Suprapubic skin (tissue), 4 donors: ENCODE measurements around the gene GPANK1. TPM values are rescaled to one million over a fixed set of nuclear protein-coding genes. Genes with fewer than 3 reads are reported as not detected.

Experiments used
- DNase-seq, 2 donors: peaks; one replicate each; pipeline ENCODE4 v3.0.0-alpha.2; 2019; ENCODE audit warnings: low spot score in 2 of 2
- H3K27ac ChIP-seq: fragments of 200-600 bp; sonication (generic); one replicate; pipeline ENCODE4 v1.5.1; 2019
- H3K27me3 ChIP-seq: fragments of 200-600 bp; sonication (generic); one replicate; pipeline ENCODE4 v1.5.1; 2019
- H3K36me3 ChIP-seq: fragments of 200-600 bp; sonication (generic); one replicate; pipeline ENCODE4 v1.5.1; 2019
- H3K4me1 ChIP-seq: fragments of 200-600 bp; sonication (generic); one replicate; pipeline ENCODE4 v1.5.1; 2019
- H3K4me3 ChIP-seq: fragments of 200-600 bp; sonication (generic); one replicate; pipeline ENCODE4 v1.5.1; 2019; ENCODE audit warnings: mild to moderate bottlenecking
- H3K9me3 ChIP-seq: fragments of 200-600 bp; sonication (generic); one replicate; pipeline ENCODE4 v1.5.1; 2019
- EP300 ChIP-seq: sonication (generic); formaldehyde crosslinking; IDR thresholded peaks from one replicate; pipeline ENCODE4 v1.6.1; 2017; ENCODE audit warnings: antibody characterized with exemption
- POLR2A ChIP-seq, 2 donors: fragments of 450-650 bp; IDR thresholded peaks; one replicate each; pipeline ENCODE4 v1.6.1; 2017; ENCODE audit warnings: antibody characterized with exemption in 2 of 2, mild to moderate bottlenecking in 2 of 2, moderate library complexity in 2 of 2
- POLR2AphosphoS5 ChIP-seq, 3 donors: sonication (generic); formaldehyde crosslinking; IDR thresholded peaks; one replicate each; pipeline ENCODE4 v1.6.1; 2017; ENCODE audit warnings: antibody characterized with exemption in 3 of 3
- WGBS: methylation state at CpG from one replicate; pipeline ENCODE4 v1.1.5; 2018; 5-methylcytosine and 5-hydroxymethylcytosine counted together
- total RNA-seq, 4 donors: library from RNA; depleted of rRNA; stranded (reverse); fragments of >200 nt; gene quantifications; one replicate each; pipeline ENCODE4 v1.1.0, GENCODE V29; 2016
- TF ChIP-seq, protein P1 (sequence below), 2 donors: fragments of 200-600 bp in 1 of 2; fragments of 450-650 bp in 1 of 2; sonication (generic) in 1 of 2; IDR thresholded peaks; one replicate each; pipeline ENCODE4 v1.5.1; 2016 to 2019; ENCODE audit warnings: antibody characterized with exemption in 2 of 2, mild to moderate bottlenecking in 1 of 2, moderate library complexity in 1 of 2

The GPANK1 gene
- total RNA-seq, 4 donors from 2014 or later: 15.0 to 22.6 (median 20.1) TPM

DNA sequence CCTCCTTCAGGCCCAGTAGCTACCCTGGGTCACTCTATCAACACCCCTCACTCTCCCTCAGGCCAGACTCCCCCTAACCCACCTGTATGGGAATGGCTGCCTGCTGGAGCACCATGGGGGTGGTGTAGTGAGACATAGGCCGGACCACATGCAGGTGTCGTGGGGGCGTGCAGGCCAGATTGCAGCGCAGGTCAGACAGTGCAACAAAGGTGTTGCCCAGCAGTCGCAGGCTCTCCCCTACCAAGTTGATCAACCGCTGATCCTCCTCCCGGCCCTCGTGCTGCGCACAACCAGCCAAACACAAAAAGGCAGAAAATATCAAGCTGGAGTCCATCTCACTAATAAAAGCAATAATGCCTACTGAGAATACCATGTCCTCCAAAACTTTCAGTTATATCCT is 19.5 kb downstream of the GPANK1 start:
- H3K4me1 ChIP-seq: peaks cover under 1% of the 10 kb centered on the region
- TF ChIP-seq, protein P1, sequence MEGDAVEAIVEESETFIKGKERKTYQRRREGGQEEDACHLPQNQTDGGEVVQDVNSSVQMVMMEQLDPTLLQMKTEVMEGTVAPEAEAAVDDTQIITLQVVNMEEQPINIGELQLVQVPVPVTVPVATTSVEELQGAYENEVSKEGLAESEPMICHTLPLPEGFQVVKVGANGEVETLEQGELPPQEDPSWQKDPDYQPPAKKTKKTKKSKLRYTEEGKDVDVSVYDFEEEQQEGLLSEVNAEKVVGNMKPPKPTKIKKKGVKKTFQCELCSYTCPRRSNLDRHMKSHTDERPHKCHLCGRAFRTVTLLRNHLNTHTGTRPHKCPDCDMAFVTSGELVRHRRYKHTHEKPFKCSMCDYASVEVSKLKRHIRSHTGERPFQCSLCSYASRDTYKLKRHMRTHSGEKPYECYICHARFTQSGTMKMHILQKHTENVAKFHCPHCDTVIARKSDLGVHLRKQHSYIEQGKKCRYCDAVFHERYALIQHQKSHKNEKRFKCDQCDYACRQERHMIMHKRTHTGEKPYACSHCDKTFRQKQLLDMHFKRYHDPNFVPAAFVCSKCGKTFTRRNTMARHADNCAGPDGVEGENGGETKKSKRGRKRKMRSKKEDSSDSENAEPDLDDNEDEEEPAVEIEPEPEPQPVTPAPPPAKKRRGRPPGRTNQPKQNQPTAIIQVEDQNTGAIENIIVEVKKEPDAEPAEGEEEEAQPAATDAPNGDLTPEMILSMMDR (IDR thresholded peaks at IDR 0.05): no peak
- no peak for TF ChIP-seq POLR2AphosphoS5 (IDR thresholded peaks at IDR 0.05)
- TF ChIP-seq POLR2A (IDR thresholded peaks at IDR 0.05): no peak
- no peak for TF ChIP-seq EP300
- no peak overlapping the region for H3K4me3 ChIP-seq
- H3K27ac ChIP-seq: no peak overlapping the region
- DNase-seq: no peak
- H3K27me3 ChIP-seq: no peaks in the 10 kb centered on the region
- no peaks in the 10 kb centered on the region for H3K9me3 ChIP-seq
- 92% methylated on average over 9 of the region's 9 CpGs for WGBS
- peaks cover 91% of the 10 kb centered on the region for H3K36me3 ChIP-seq

DNA sequence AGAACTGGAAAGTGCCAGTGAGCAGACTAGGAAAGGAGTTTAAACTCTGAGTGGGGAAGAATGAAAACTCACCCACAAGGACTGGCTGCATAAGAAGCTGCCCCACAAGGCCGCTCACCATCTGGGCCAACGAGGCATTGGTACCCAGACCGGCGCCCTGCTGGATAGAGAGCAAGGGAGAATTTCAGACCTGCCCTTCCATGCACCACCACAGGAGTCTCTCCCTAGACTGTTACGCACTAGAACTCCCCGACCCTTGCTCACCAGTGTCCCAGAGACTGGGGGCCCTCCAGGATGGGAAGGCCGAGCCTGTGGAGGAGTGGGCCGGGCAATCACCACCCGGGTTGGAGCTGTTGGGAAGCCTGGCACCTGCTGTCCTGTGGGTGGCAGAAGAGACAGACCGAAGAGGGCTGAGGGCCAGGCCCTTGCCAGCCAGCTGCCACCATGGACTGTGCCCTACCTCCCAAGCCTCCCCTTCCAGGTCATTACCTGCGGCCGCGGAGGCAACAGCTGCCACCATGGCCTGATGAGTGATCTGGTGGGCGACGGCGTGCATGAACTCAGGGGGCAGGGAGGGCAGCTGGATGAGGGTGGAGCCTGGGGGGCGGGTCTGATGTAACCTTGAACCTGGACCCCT is 20.9 kb downstream of the GPANK1 start:
- no peak for DNase-seq
- peaks cover 98% of the 10 kb centered on the region for H3K36me3 ChIP-seq
- H3K4me3 ChIP-seq: no peak overlapping the region
- TF ChIP-seq, protein P1 (IDR thresholded peaks at IDR 0.05): no peak
- TF ChIP-seq POLR2AphosphoS5 (IDR thresholded peaks at IDR 0.05): no peak
- TF ChIP-seq EP300: no peak
- no peak for TF ChIP-seq POLR2A (IDR thresholded peaks at IDR 0.05)
- no peak overlapping the region for H3K27ac ChIP-seq
- no peaks in the 10 kb centered on the region for H3K27me3 ChIP-seq
- H3K4me1 ChIP-seq: no peaks in the 10 kb centered on the region
- WGBS: 86% methylated on average over 10 of the region's 17 CpGs
- no peaks in the 10 kb centered on the region for H3K9me3 ChIP-seq

DNA sequence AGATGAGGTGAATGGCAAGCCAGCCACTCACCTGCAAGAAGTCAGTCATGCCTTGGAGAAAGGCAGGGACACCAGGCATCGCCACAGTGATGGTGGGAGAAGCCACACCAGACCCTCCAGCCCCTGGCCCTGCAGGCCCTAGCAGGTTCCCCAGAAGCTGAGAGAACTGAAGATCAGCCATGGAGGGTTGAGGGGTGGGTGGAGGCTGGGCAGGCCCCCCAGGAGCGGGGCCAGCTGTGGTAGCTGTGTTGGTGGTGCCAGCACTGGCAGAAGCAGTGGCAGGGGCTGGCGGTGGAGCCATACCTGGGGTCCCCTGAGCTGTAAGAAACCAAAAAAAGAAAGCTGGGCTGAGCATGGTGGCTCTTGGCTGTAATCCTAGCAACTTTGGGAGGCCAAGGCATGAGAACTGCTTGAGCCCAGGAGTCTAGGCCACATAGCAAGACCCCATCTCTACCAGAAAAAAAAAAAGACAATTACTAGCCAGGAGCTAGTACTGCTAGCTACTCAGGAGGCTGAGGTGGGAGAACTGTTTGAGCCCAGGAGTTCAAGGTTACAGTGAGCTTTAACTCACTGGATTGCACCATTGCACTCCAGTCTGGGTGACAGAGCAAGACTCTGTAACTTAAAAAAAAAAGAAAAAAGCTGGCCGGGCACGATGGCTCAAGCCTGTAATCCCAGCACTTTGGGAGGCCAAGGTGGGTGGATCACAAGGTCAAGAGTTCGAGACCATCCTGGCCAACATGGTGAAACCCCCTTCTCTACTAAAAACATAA is 21.8 kb downstream of the GPANK1 start:
- Histone ChIP-seq H3K4me3 (no peak overlapping the region), H3K27me3 (no peaks in the 10 kb centered on the region), H3K9me3 (no peaks in the 10 kb centered on the region), H3K36me3 (peaks cover 97% of the 10 kb centered on the region), H3K4me1 (no peaks in the 10 kb centered on the region), H3K27ac (no peak overlapping the region)
- DNase-seq: no peak
- 93% methylated on average over 6 of the region's 6 CpGs for WGBS
- TF ChIP-seq EP300 (no peak), POLR2AphosphoS5 (IDR thresholded peaks at IDR 0.05) (no peak), POLR2A (IDR thresholded peaks at IDR 0.05) (no peak)
- TF ChIP-seq, protein P1 (IDR thresholded peaks at IDR 0.05): no peak

- no peak overlapping the region for H3K4me3 ChIP-seq
- no peaks in the 10 kb centered on the region for H3K27me3 ChIP-seq
- no peaks in the 10 kb centered on the region for H3K4me1 ChIP-seq
- WGBS: 85% methylated on average over 4 of the region's 4 CpGs
- TF ChIP-seq EP300 (no peak), POLR2AphosphoS5 (IDR thresholded peaks at IDR 0.05) (no peak)
- no peaks in the 10 kb centered on the region for H3K9me3 ChIP-seq
- no peak for DNase-seq
- peaks cover 98% of the 10 kb centered on the region for H3K36me3 ChIP-seq
- no peak overlapping the region for H3K27ac ChIP-seq
Measured at GRCh38 chr6:31641370-31641769, 23.4 kb downstream of the GPANK1 start.

- Histone ChIP-seq H3K9me3 (no peaks in the 10 kb centered on the region), H3K4me1 (no peaks in the 10 kb centered on the region), H3K36me3 (peaks cover 98% of the 10 kb centered on the region), H3K4me3 (no peak overlapping the region), H3K27me3 (no peaks in the 10 kb centered on the region), H3K27ac (no peak overlapping the region)
- WGBS: 87% methylated on average over 6 of the region's 6 CpGs
- TF ChIP-seq POLR2AphosphoS5 (IDR thresholded peaks at IDR 0.05) (no peak), EP300 (no peak), POLR2A (IDR thresholded peaks at IDR 0.05) (no peak)
- TF ChIP-seq, protein P1 (IDR thresholded peaks at IDR 0.05): no peak
- no peak for DNase-seq
Measured at GRCh38 chr6:31640612-31641011, 24.2 kb downstream of the GPANK1 start.
